GM12878 (cell line): ENCODE data around the gene DDX42. TPM values are rescaled to one million over a fixed set of nuclear protein-coding genes. Genes with fewer than 3 reads are reported as not detected.

ENCODE experiments used
- ATAC-seq: fragments of 200-7000 bp; cut with Tn5 transposase; 3 replicates; pipeline ENCODE4 v1.9.1; 2020; ENCODE audit warnings: mild to moderate bottlenecking, moderate library complexity
- BruUV-seq: library from RNA; stranded (reverse); fragments of 400-500 nt; replicated peaks from 2 replicates; lab custom pipeline; 2021; lab: Mats Ljungman, UMichigan
- CTCF ChIA-PET: fragments of 300-600 bp; sonication (Branson Sonifier 250); formaldehyde crosslinking; extraction: SDS; loops from one replicate; lab custom pipeline; 2021; ENCODE audit warnings: inconsistent platforms; lab: Yijun Ruan, JAX
- POLR2A ChIA-PET: fragments of 350-600 bp; formaldehyde crosslinking; extraction: SDS; loops from one replicate; lab custom pipeline; 2021; ENCODE audit warnings: inconsistent platforms; lab: Charles Lee
- RAD21 ChIA-PET: fragments of 300-600 bp; sonication (Branson Sonifier 250); formaldehyde crosslinking; loops from one replicate; lab custom pipeline; 2023; ENCODE audit warnings: antibody characterized with exemption; ENCODE audit not compliant: unreplicated experiment; lab: Charles Lee
- SMC1A ChIA-PET: fragments of 300-600 bp; sonication (Branson Sonifier 250); formaldehyde crosslinking; loops from one replicate; lab custom pipeline; 2023; ENCODE audit not compliant: unreplicated experiment, uncharacterized antibody; lab: Charles Lee
- DNase-seq: peaks from one replicate; pipeline ENCODE4 v3.0.0-alpha.2; 2011; ENCODE audit warnings: low read depth, low spot score
- FAIRE-seq: peaks from 3 replicates; lab custom pipeline; 2011; peaks lifted over from hg19 to GRCh38; lab: Jason Lieb, UNC
- H2AFZ ChIP-seq: 2 replicates; pipeline ENCODE4 v1.6.0; 2011; ENCODE audit warnings: low read depth, low read length, control low read depth; ENCODE audit not compliant: control insufficient read depth
- H3K27ac ChIP-seq: 2 replicates; pipeline ENCODE4 v1.5.1; 2011; ENCODE audit warnings: control low read depth; ENCODE audit not compliant: control insufficient read depth, insufficient read depth
- H3K27me3 ChIP-seq, 2 experiments: replicated peaks in 1 of 2; 2 replicates each; pipeline versions ENCODE4 v1.6.0 to v1.6.1; 2011; ENCODE audit warnings: low read length in 1 of 2; ENCODE audit not compliant: control insufficient read depth in 2 of 2, insufficient read depth in 2 of 2
- H3K36me3 ChIP-seq, 2 experiments: 2 replicates each; pipeline ENCODE4 v1.5.1; 2011; ENCODE audit warnings: low read length in 1 of 2; ENCODE audit not compliant: control insufficient read depth in 2 of 2, insufficient read depth in 2 of 2
- H3K4me1 ChIP-seq: 2 replicates; pipeline ENCODE4 v1.6.1; 2011; ENCODE audit warnings: mild to moderate bottlenecking, low read length, moderate library complexity, mixed read lengths; ENCODE audit not compliant: control insufficient read depth, insufficient read depth
- H3K4me2 ChIP-seq: 2 replicates; pipeline ENCODE4 v1.6.0; 2011; ENCODE audit warnings: control low read depth; ENCODE audit not compliant: control insufficient read depth, insufficient read depth
- H3K4me3 ChIP-seq: fragments of 200-600 bp; sonication (generic); 2 replicates; pipeline ENCODE4 v1.5.1; 2016
- H3K79me2 ChIP-seq: 2 replicates; pipeline ENCODE4 v1.6.0; 2011; ENCODE audit warnings: low read length; ENCODE audit not compliant: control insufficient read depth, insufficient read depth
- H3K9ac ChIP-seq: 2 replicates; pipeline ENCODE4 v1.8.0; 2011; ENCODE audit warnings: low read length, control low read depth, mixed read lengths; ENCODE audit not compliant: control insufficient read depth, insufficient read depth
- H3K9me3 ChIP-seq: replicated peaks from 3 replicates; pipeline ENCODE4 v1.5.1; 2011; ENCODE audit warnings: mild to moderate bottlenecking, low read length; ENCODE audit not compliant: control insufficient read depth, insufficient read depth
- H4K20me1 ChIP-seq: 2 replicates; pipeline ENCODE4 v1.6.0; 2011; ENCODE audit not compliant: control insufficient read depth, insufficient read depth
- CBX5 ChIP-seq: sonication (generic); IDR thresholded peaks from 2 replicates; pipeline ENCODE4 v1.6.1; 2016; ENCODE audit warnings: low read depth, moderate library complexity, mild to moderate bottlenecking, inconsistent platforms
- CREB1 ChIP-seq: IDR thresholded peaks from 2 replicates; pipeline ENCODE4 v1.6.1; 2012; ENCODE audit warnings: low read depth, mild to moderate bottlenecking, inconsistent platforms
- CREM ChIP-seq: IDR thresholded peaks from 2 replicates; pipeline ENCODE4 v1.6.1; 2014; ENCODE audit warnings: antibody characterized with exemption, low read depth
- MYB ChIP-seq: fragments of 150-350 bp; IDR thresholded peaks from 2 replicates; pipeline ENCODE4 v1.6.1; 2014; ENCODE audit warnings: mild to moderate bottlenecking, low read depth, low read length, borderline replicate concordance
- NR2C1 ChIP-seq: fragments of 450-650 bp; IDR thresholded peaks from 2 replicates; pipeline ENCODE4 v1.6.1; 2017; ENCODE audit warnings: antibody characterized with exemption, mild to moderate bottlenecking, moderate library complexity
- PKNOX1 ChIP-seq: fragments of 450-650 bp; IDR thresholded peaks from 2 replicates; pipeline ENCODE4 v1.6.1; 2016; ENCODE audit warnings: mild to moderate bottlenecking
- RELB ChIP-seq: fragments of 450-650 bp; IDR thresholded peaks from 2 replicates; pipeline ENCODE4 v1.6.1; 2017; ENCODE audit warnings: low read depth, mild to moderate bottlenecking, moderate library complexity
- SUPT20H ChIP-seq: IDR thresholded peaks from 2 replicates; pipeline ENCODE4 v1.6.1; 2011; ENCODE audit warnings: low read depth, mild to moderate bottlenecking, low read length, moderate library complexity, borderline replicate concordance; ENCODE audit not compliant: control insufficient read depth
- TAF1 ChIP-seq: IDR thresholded peaks from 2 replicates; pipeline ENCODE4 v1.6.1; 2011; ENCODE audit warnings: mild to moderate bottlenecking, low read depth, low read length, borderline replicate concordance
- ZBTB4 ChIP-seq: fragments of 450-650 bp; formaldehyde crosslinking; IDR thresholded peaks from 2 replicates; pipeline ENCODE4 v1.4.0; 2022; ENCODE audit warnings: mild to moderate bottlenecking, moderate library complexity
- ZSCAN29 ChIP-seq: fragments of 450-650 bp; IDR thresholded peaks from 2 replicates; pipeline ENCODE4 v1.6.1; 2017; ENCODE audit warnings: mild to moderate bottlenecking, moderate library complexity
- WGBS: methylation state at CpG from one replicate; pipeline ENCODE4 v1.1.6; 2016; ENCODE audit warnings: low lambda C conversion rate; ENCODE audit not compliant: insufficient replicate concordance, insufficient coverage; ENCODE audit errors: missing lambda C conversion rate; 5-methylcytosine and 5-hydroxymethylcytosine counted together
- in situ Hi-C: fragments of 300-500 bp; cut with MboI; formaldehyde crosslinking; loops from 9 replicates; pipeline ENCODE4 v1.14.3; 2018; ENCODE audit warnings: mixed read lengths
- intact Hi-C: fragments of 100-400 bp; cut with micrococcal nuclease; formaldehyde crosslinking; loops from one replicate; pipeline ENCODE4 v1.14.2; 2022; ENCODE audit not compliant: unreplicated experiment
- polyA plus RNA-seq, 11 experiments: library from polyadenylated mRNA; depleted of rRNA in 4 of 11; unstranded in 6 of 11; stranded (reverse) in 5 of 11; fragments of >200 nt; fragmentation: Nextera tagmentation in 4 of 11; fragmentation: Illumina TruSeq in 1 of 11; extraction: Ambion mirVana in 4 of 11; extraction: Trizol in 1 of 11; gene quantifications; 1 replicate in 1 of 11; 2 replicates in 10 of 11; pipeline versions ENCODE4 v1.2.1 to v1.2.3, GENCODE V29; 2011 to 2016; ENCODE audit warnings: inconsistent platforms in 2 of 11, missing spikeins in 2 of 11, low read depth in 1 of 11
- total RNA-seq, 4 experiments: library from RNA; depleted of rRNA in 3 of 4; stranded (reverse); fragments of >200 nt in 3 of 4; fragmentation: Illumina TruSeq in 1 of 4; extraction: Trizol in 1 of 4; gene quantifications; 2 replicates each; pipeline versions ENCODE4 v1.2.1 to v1.2.3, GENCODE V29; 2013 to 2021

Gene DDX42
- total and polyA plus RNA-seq, 10 of the 15 experiments (the other 5 are each of a cell fraction or from before 2014, with no cell fraction given): 14.6 to 147 (median 65.3) TPM

GRCh38 chr17:63741143-63741407, 32.9 kb upstream of the DDX42 start:
- ChIA-PET RAD21 (interaction anchor here (0.6 to 1.6 kb wide), 7 partner anchors 32 to 87 kb away, joined by 3 to 6 read pairs (median 3); partner anchors contain the start of genes CCDC47 and DDX42), POLR2A (interaction anchor here (0.6 to 3.2 kb wide), 11 partner anchors 13 to 187 kb away, joined by 3 to 49 read pairs (median 4); partner anchors contain the start of genes CCDC47, DDX42 and LIMD2), SMC1A (interaction anchor here (1.0 to 1.8 kb wide), 7 partner anchors 9 to 44 kb away, joined by 3 to 6 read pairs (median 4); no protein-coding TSS in a partner anchor), CTCF (interaction anchor here (0.7 to 2.0 kb wide), 3 partner anchors 30 to 43 kb away, joined by 3 to 11 read pairs (median 3); no protein-coding TSS in a partner anchor)
- Histone ChIP-seq H3K4me1 (peaks cover 11% of the 10 kb centered on the region), H4K20me1 (no peaks in the 10 kb centered on the region), H3K79me2 (peaks cover 21% of the 10 kb centered on the region), H3K27ac (peak overlapping the region; percentile 97), H2AFZ (peak overlapping the region; percentile 80), H3K4me3 (peak overlapping the region; percentile 96), H3K9me3 (no peaks in the 10 kb centered on the region), H3K9ac (peak overlapping the region; percentile 97), H3K27me3 (no peaks in the 10 kb centered on the region), H3K4me2 (peak overlapping the region; percentile 84), H3K36me3 (peaks cover 3 to 6% of the 10 kb centered on the region in 2 experiments; a peak in 2 of 4 replicates)
- no TSS peak for BruUV-seq
- 0% methylated on average over 14 of the region's 14 CpGs for WGBS
- intact Hi-C loops: loop anchor here (1.0 to 2.0 kb wide), 3 partner anchors 32 to 102 kb away; partner anchors contain the start of genes CCDC47 and SMARCD2
- FAIRE-seq (no peak), DNase-seq (no peak), ATAC-seq (peak; percentile 43)
- TF ChIP-seq CREM (no peak), CREB1 (0 out of 2 replicates have a peak, but pooled peaks have one; percentile 7), MYB (no peak), TAF1 (peak; percentile 68; the same call in 1 of the 2 replicates), PKNOX1 (0 out of 2 replicates have a peak, but pooled peaks have one; percentile 40), RELB (no peak), ZSCAN29 (no peak), ZBTB4 (CRISPR knock-in tag) (no peak), SUPT20H (no peak), CBX5 (no peak), NR2C1 (no peak)
- in situ Hi-C loops: no loop called here
